Breast epithelium (tissue), 3 donors: Measurements from ENCODE around the gene OR2C1.

Source experiments
- POLR2A ChIP-seq: fragments of 450-650 bp; IDR thresholded peaks from one replicate; pipeline ENCODE4 v1.6.1; 2016; ENCODE audit warnings: antibody characterized with exemption, mild to moderate bottlenecking, moderate library complexity
- POLR2AphosphoS5 ChIP-seq, 3 donors: sonication (generic); formaldehyde crosslinking; IDR thresholded peaks; one replicate each; pipeline ENCODE4 v1.6.1; 2017; ENCODE audit warnings: antibody characterized with exemption in 3 of 3
- TF ChIP-seq, protein P1 (sequence below), 3 donors: fragments of 450-650 bp; IDR thresholded peaks; one replicate each; pipeline ENCODE4 v1.5.1; 2016 to 2017; ENCODE audit warnings: antibody characterized with exemption in 3 of 3, mild to moderate bottlenecking in 3 of 3, moderate library complexity in 3 of 3

DNA sequence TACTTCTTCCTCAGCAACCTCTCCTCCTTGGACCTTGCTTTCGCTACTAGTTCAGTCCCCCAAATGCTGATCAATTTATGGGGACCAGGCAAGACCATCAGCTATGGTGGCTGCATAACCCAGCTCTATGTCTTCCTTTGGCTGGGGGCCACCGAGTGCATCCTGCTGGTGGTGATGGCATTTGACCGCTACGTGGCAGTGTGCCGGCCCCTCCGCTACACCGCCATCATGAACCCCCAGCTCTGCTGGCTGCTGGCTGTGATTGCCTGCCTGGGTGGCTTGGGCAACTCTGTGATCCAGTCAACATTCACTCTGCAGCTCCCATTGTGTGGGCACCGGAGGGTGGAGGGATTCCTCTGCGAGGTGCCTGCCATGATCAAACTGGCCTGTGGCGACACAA lies 429 bp downstream of the OR2C1 start:
- TF ChIP-seq, protein P1, sequence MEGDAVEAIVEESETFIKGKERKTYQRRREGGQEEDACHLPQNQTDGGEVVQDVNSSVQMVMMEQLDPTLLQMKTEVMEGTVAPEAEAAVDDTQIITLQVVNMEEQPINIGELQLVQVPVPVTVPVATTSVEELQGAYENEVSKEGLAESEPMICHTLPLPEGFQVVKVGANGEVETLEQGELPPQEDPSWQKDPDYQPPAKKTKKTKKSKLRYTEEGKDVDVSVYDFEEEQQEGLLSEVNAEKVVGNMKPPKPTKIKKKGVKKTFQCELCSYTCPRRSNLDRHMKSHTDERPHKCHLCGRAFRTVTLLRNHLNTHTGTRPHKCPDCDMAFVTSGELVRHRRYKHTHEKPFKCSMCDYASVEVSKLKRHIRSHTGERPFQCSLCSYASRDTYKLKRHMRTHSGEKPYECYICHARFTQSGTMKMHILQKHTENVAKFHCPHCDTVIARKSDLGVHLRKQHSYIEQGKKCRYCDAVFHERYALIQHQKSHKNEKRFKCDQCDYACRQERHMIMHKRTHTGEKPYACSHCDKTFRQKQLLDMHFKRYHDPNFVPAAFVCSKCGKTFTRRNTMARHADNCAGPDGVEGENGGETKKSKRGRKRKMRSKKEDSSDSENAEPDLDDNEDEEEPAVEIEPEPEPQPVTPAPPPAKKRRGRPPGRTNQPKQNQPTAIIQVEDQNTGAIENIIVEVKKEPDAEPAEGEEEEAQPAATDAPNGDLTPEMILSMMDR (IDR thresholded peaks at IDR 0.05) = no peak
- TF ChIP-seq POLR2A (no peak), POLR2AphosphoS5 (IDR thresholded peaks at IDR 0.05) (no peak)
